Measurements from ENCODE around the gene SLC35C1.

SLC35C1 gene

GRCh38 chr11:45802531-45803317 lies 2.2 kb upstream of the SLC35C1 start:
- POLR2A ChIA-PET = no interaction called here
- CTCF ChIA-PET = no interaction called here
- TF ChIP-seq HDGF (IDR thresholded peaks at IDR 0.05; ENCODE audit: borderline replicate concordance) (no peak), CTBP1 (IDR thresholded peaks at IDR 0.05; ENCODE audit: borderline replicate concordance) (no peak), ARNT (IDR thresholded peaks at IDR 0.05) (no peak), ZNF384 (IDR thresholded peaks at IDR 0.05) (no peak), SP1 (IDR thresholded peaks at IDR 0.05) (no peak), BHLHE40 (IDR thresholded peaks at IDR 0.05; ENCODE audit: borderline replicate concordance) (no peak), NFRKB (IDR thresholded peaks at IDR 0.05) (no peak), ELF4 (IDR thresholded peaks at IDR 0.05) (no peak), FOXM1 (IDR thresholded peaks at IDR 0.05; ENCODE audit: borderline replicate concordance) (no peak), TARDBP (IDR thresholded peaks at IDR 0.05) (no peak)
- no peak for DNase-seq (ENCODE audit: extremely low spot score)

- TF ChIP-seq L3MBTL2 (conservative IDR thresholded peaks at IDR 0.05) = peak; percentile 53; the same call in 1 of the 2 replicates
- no peak for TF ChIP-seq LEF1 (IDR thresholded peaks at IDR 0.05; ENCODE audit: borderline replicate concordance)
- peak; percentile 52 for DNase-seq (ENCODE audit: extremely low spot score)
- ChIA-PET POLR2A (interaction anchor here (0.5 to 1.6 kb wide), 3 partner anchors 9 to 25 kb away, joined by 3 to 8 read pairs (median 3); no protein-coding TSS in a partner anchor), CTCF (no interaction called here)
Observed at GRCh38 chr11:45803971-45804760, 783 bp upstream of the SLC35C1 start.

- ChIA-PET CTCF (no interaction called here), POLR2A (interaction anchor here (1.1 to 1.6 kb wide), 3 partner anchors 10 to 41 kb away, joined by 3 to 8 read pairs (median 3); no protein-coding TSS in a partner anchor)
- 0 out of 2 replicates have a peak, but pooled peaks have one; percentile 14 for TF ChIP-seq L3MBTL2 (conservative IDR thresholded peaks at IDR 0.05)
- no peak for TF ChIP-seq PKNOX1 (IDR thresholded peaks at IDR 0.05)
- peak; percentile 26 for DNase-seq (ENCODE audit: extremely low spot score)
Observed at GRCh38 chr11:45805305-45806071, 539 bp downstream of the SLC35C1 start.

DNA sequence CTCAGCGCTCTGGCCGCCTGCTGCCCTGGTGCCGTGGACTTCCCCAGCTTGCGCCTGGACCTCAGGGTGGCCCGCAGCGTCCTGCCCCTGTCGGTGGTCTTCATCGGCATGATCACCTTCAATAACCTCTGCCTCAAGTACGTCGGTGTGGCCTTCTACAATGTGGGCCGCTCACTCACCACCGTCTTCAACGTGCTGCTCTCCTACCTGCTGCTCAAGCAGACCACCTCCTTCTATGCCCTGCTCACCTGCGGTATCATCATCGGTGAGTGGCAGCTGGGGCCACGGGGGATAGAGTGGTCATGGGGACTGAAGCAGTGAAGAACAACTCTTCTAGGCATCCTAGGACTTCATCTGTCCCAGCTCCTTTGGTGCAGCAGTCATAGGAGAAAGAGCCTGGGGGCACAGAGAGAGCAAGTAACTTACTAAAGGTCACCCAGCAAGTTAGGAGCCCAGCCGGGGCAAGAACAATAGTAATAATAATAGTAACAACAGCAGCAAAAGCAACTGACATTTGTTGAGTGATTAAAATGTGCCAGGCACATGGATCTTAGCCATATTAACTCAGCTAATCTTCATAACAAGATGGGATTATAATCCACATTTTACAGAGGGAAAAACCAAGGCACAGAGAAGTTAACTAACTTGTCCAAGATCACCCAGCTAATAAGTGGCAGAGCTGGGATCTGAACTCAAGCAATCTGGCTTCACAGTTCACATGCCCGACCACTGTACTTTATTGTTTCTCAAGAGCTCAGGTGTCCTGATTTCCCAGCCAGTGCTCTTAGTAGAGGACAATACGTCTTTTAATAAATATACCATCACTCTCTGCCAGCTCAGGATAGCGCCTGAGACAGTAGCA lies 1.4 kb downstream of the SLC35C1 start:
- TF ChIP-seq L3MBTL2 (conservative IDR thresholded peaks at IDR 0.05) = no peak
- no peak for TF ChIP-seq CTBP1 (IDR thresholded peaks at IDR 0.05; ENCODE audit: borderline replicate concordance)
- no peak for TF ChIP-seq PKNOX1 (IDR thresholded peaks at IDR 0.05)
- TF ChIP-seq ARNT (IDR thresholded peaks at IDR 0.05) = no peak
- TF ChIP-seq HDGF (IDR thresholded peaks at IDR 0.05; ENCODE audit: borderline replicate concordance) = no peak
- no peak for TF ChIP-seq FOXA1 (IDR thresholded peaks at IDR 0.05)
- TF ChIP-seq SUZ12 (IDR thresholded peaks at IDR 0.05) = no peak
- no peak for TF ChIP-seq BHLHE40 (IDR thresholded peaks at IDR 0.05; ENCODE audit: borderline replicate concordance)
- TF ChIP-seq FOXK2 (IDR thresholded peaks at IDR 0.05) = no peak
- no peak for TF ChIP-seq NFRKB (IDR thresholded peaks at IDR 0.05)
- no peak for TF ChIP-seq LEF1 (IDR thresholded peaks at IDR 0.05; ENCODE audit: borderline replicate concordance)
- no peak for TF ChIP-seq FOXM1 (IDR thresholded peaks at IDR 0.05; ENCODE audit: borderline replicate concordance)
- no peak for TF ChIP-seq SP1 (IDR thresholded peaks at IDR 0.05)
- no peak for TF ChIP-seq ELF4 (IDR thresholded peaks at IDR 0.05)
- no peak for TF ChIP-seq TARDBP (IDR thresholded peaks at IDR 0.05)
- ChIA-PET POLR2A (interaction anchor here (1.1 to 1.6 kb wide), 2 partner anchors 11 to 40 kb away, joined by 3 to 8 read pairs; no protein-coding TSS in a partner anchor), CTCF (no interaction called here)
- DNase-seq (ENCODE audit: extremely low spot score) = no peak

DNA sequence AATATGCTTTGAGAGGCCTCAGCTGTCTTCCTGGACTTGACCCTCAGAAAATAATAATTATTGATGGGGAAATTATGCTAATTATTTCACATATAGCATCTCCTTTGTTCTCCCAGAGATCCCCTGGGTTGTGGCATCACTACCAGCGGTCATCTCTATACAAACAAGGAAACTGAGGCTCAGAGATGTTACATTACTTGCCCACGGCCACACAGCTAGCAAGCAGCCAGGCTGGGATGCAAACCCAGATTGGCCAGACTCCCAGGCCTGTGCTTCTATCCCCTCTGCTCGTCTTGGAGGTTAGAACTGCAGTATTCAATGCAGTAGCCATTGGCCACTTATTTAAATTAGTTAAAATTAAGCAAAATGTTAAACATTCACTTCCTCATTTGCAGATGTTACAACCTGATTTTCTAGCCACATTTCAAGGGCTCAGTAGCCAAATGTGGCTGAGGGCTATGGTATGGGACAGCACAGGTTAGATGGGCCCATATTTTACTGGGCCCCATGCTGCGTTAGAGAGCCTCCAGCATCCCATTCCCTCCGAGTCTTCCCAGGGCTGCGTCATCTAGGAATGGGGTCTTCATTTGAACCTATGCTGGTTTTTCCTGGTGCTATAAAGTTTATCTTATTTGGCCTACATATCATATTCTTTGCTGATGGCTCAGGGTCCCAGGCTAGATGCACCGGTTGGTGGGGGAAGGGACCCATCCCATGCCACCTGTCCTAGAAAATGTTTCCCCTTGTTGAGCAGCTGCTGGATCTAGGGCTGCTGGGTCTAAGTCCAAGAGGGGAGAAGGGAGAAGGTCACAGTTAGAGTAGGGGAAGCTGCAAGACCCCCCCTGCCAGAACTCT lies 2.2 kb downstream of the SLC35C1 start:
- no peak for DNase-seq (ENCODE audit: extremely low spot score)
- ChIA-PET CTCF (no interaction called here), POLR2A (no interaction called here)
- TF ChIP-seq FOXK2 (IDR thresholded peaks at IDR 0.05) (no peak), ELF4 (IDR thresholded peaks at IDR 0.05) (no peak)

Measured in HEK293T (cell line).